H1 (cell line): Measurements from ENCODE around the gene ST3GAL2. TPM values are rescaled to one million over a fixed set of nuclear protein-coding genes. Genes with fewer than 3 reads are reported as not detected.
A peak's percentile ranks its signal among the peaks of the same experiment; 100 is the strongest.

Source experiments
- CTCF ChIA-PET: fragments of 300-600 bp; sonication (Branson Sonifier 250); formaldehyde crosslinking; loops from one replicate; lab custom pipeline; 2021; ENCODE audit not compliant: partially characterized antibody; lab: Charles Lee
- POLR2A ChIA-PET: fragments of 300-600 bp; sonication (Branson Sonifier 250); formaldehyde crosslinking; loops from one replicate; lab custom pipeline; 2021; ENCODE audit warnings: inconsistent platforms; ENCODE audit not compliant: partially characterized antibody; lab: Charles Lee
- DNase-seq, 2 experiments: peaks; one replicate each; pipeline versions ENCODE4 v3.0.0 to v3.0.0-alpha.2; 2010 to 2022; ENCODE audit warnings: low spot score in 2 of 2, low read depth in 1 of 2, mixed read lengths in 1 of 2
- FAIRE-seq: peaks from 2 replicates; lab custom pipeline; 2011; peaks lifted over from hg19 to GRCh38; lab: Jason Lieb, UNC
- H2AFZ ChIP-seq: 2 replicates; pipeline ENCODE4 v1.8.1; 2012; ENCODE audit warnings: low read length, inconsistent platforms
- H2AK5ac ChIP-seq: 2 replicates; pipeline ENCODE4 v1.6.1; 2013; ENCODE audit warnings: low read depth, low read length
- H2BK120ac ChIP-seq: replicated peaks from 2 replicates; pipeline ENCODE3; 2013; ENCODE audit warnings: low read depth, low read length, inconsistent platforms
- H2BK12ac ChIP-seq: 2 replicates; pipeline ENCODE4 v1.6.1; 2013; ENCODE audit warnings: low read depth, low read length
- H2BK15ac ChIP-seq: 2 replicates; pipeline ENCODE4 v1.6.1; 2013; ENCODE audit warnings: low read length
- H2BK20ac ChIP-seq: 2 replicates; pipeline ENCODE4 v1.6.1; 2013; ENCODE audit warnings: low read length
- H2BK5ac ChIP-seq: 2 replicates; pipeline ENCODE4 v1.6.1; 2013; ENCODE audit warnings: low read depth, low read length
- H3K14ac ChIP-seq: 2 replicates; pipeline ENCODE4 v1.6.1; 2013; ENCODE audit warnings: inconsistent platforms; ENCODE audit not compliant: insufficient read length
- H3K18ac ChIP-seq: 2 replicates; pipeline ENCODE4 v1.6.1; 2013; ENCODE audit warnings: low read length; ENCODE audit errors: extremely low read depth
- H3K23ac ChIP-seq: 2 replicates; pipeline ENCODE4 v1.6.1; 2013; ENCODE audit warnings: inconsistent platforms; ENCODE audit not compliant: insufficient read length
- H3K23me2 ChIP-seq: 2 replicates; pipeline ENCODE4 v1.6.1; 2013; ENCODE audit warnings: low read depth, low read length
- H3K27ac ChIP-seq: 2 replicates; pipeline ENCODE4 v1.6.1; 2011; ENCODE audit warnings: low read depth, low read length, inconsistent platforms
- H3K27me3 ChIP-seq, 4 experiments: replicated peaks in 1 of 4; 1 replicate in 1 of 4; 2 replicates in 3 of 4; pipeline versions ENCODE4 v1.6.1 to v1.8.1; 2011 to 2013; ENCODE audit warnings: low read length in 3 of 4, mild to moderate bottlenecking in 3 of 4, inconsistent platforms in 2 of 4, mixed read lengths in 2 of 4, moderate library complexity in 1 of 4; ENCODE audit not compliant: control insufficient read depth in 3 of 4, insufficient read depth in 3 of 4; ENCODE audit errors: extremely low read depth in 1 of 4
- H3K36me3 ChIP-seq, 4 experiments: 2 replicates each; pipeline versions ENCODE4 v1.6.1 to v1.8.1; 2011 to 2013; ENCODE audit warnings: mild to moderate bottlenecking in 4 of 4, low read length in 3 of 4, moderate library complexity in 2 of 4, control low read depth in 1 of 4, inconsistent platforms in 1 of 4; ENCODE audit not compliant: insufficient read depth in 4 of 4, control insufficient read depth in 2 of 4
- H3K4ac ChIP-seq: replicated peaks from 2 replicates; pipeline ENCODE3; 2013; ENCODE audit warnings: low read length, low read depth, mixed read lengths, inconsistent platforms; ENCODE audit not compliant: insufficient read length
- H3K4me1 ChIP-seq, 4 experiments: replicated peaks in 1 of 4; 1 replicate in 1 of 4; 2 replicates in 3 of 4; pipeline versions ENCODE4 v1.6.1 to v1.8.1; 2011 to 2013; ENCODE audit warnings: low read length in 3 of 4, inconsistent platforms in 2 of 4, mixed read lengths in 1 of 4; ENCODE audit not compliant: insufficient read depth in 4 of 4, control insufficient read depth in 3 of 4
- H3K4me2 ChIP-seq, 2 experiments: 2 replicates each; pipeline versions ENCODE4 v1.6.1 to v1.8.1; 2011 to 2013; ENCODE audit warnings: low read depth in 2 of 2, low read length in 2 of 2, control low read depth in 1 of 2, inconsistent platforms in 1 of 2, mild to moderate bottlenecking in 1 of 2; ENCODE audit not compliant: insufficient read depth in 1 of 2
- H3K4me3 ChIP-seq, 4 experiments: fragments of 200-600, 300-600 bp in 1 of 4; sonication (generic), shearing (Covaris generic), sonication (Bioruptor Twin) in 1 of 4; 2 replicates each; pipeline versions ENCODE4 v1.5.1 to v1.8.1; 2011 to 2016; ENCODE audit warnings: low read length in 4 of 4, low read depth in 3 of 4, control low read depth in 2 of 4, inconsistent platforms in 2 of 4, mild to moderate bottlenecking in 2 of 4, mixed read lengths in 1 of 4, moderate library complexity in 1 of 4; ENCODE audit not compliant: insufficient read depth in 2 of 4; ENCODE audit errors: extremely low read depth in 1 of 4
- H3K56ac ChIP-seq: replicated peaks from 2 replicates; pipeline ENCODE3; 2013; ENCODE audit warnings: low read depth, mild to moderate bottlenecking, mixed read lengths, low read length, inconsistent platforms; ENCODE audit not compliant: insufficient read length
- H3K79me1 ChIP-seq: 2 replicates; pipeline ENCODE4 v1.6.1; 2013; ENCODE audit warnings: low read depth, low read length, control low read depth
- H3K79me2 ChIP-seq, 2 experiments: 2 replicates each; pipeline versions ENCODE4 v1.6.1 to v1.8.1; 2012 to 2013; ENCODE audit warnings: low read length in 2 of 2, mild to moderate bottlenecking in 2 of 2, inconsistent platforms in 1 of 2; ENCODE audit not compliant: insufficient read depth in 2 of 2, control insufficient read depth in 1 of 2
- H3K9ac ChIP-seq, 4 experiments: replicated peaks in 1 of 4; 1 replicate in 1 of 4; 2 replicates in 3 of 4; pipeline versions ENCODE4 v1.6.1 to v1.8.1; 2011 to 2013; ENCODE audit warnings: low read depth in 3 of 4, low read length in 3 of 4, control low read depth in 2 of 4, mild to moderate bottlenecking in 2 of 4, moderate library complexity in 2 of 4, inconsistent platforms in 1 of 4; ENCODE audit errors: extremely low read depth in 1 of 4
- H3K9me3 ChIP-seq, 2 experiments: 2 replicates each; pipeline versions ENCODE4 v1.6.1 to v1.8.1; 2012 to 2013; ENCODE audit warnings: mild to moderate bottlenecking in 2 of 2, moderate library complexity in 2 of 2, control low read depth in 1 of 2, inconsistent platforms in 1 of 2, low read depth in 1 of 2, low read length in 1 of 2, mixed read lengths in 1 of 2; ENCODE audit not compliant: insufficient read depth in 2 of 2
- H4K20me1 ChIP-seq, 2 experiments: replicated peaks in 1 of 2; 2 replicates each; pipeline versions ENCODE3 to v1.8.1; 2011 to 2013; ENCODE audit warnings: inconsistent platforms in 2 of 2, low read length in 2 of 2, mild to moderate bottlenecking in 1 of 2; ENCODE audit not compliant: insufficient read depth in 2 of 2, control insufficient read depth in 1 of 2
- H4K5ac ChIP-seq: 2 replicates; pipeline ENCODE4 v1.6.1; 2013; ENCODE audit warnings: low read length, low read depth, mixed read lengths, inconsistent platforms; ENCODE audit not compliant: insufficient read length
- H4K8ac ChIP-seq: 2 replicates; pipeline ENCODE4 v1.8.0; 2013; ENCODE audit warnings: mild to moderate bottlenecking, moderate library complexity, low read length, inconsistent platforms; ENCODE audit not compliant: insufficient read depth; ENCODE audit errors: extremely low read depth
- H4K91ac ChIP-seq: replicated peaks from 2 replicates; pipeline ENCODE3; 2013; ENCODE audit warnings: low read length, mixed read lengths, inconsistent platforms; ENCODE audit not compliant: insufficient read length
- CBX8 ChIP-seq: fragments of 300-800, 300-1000 bp; sonication (generic); IDR thresholded peaks from 2 replicates; pipeline ENCODE4 v1.7.1; 2016; ENCODE audit warnings: low read depth, low read length, borderline replicate concordance
- PHF8 ChIP-seq: fragments of 200-600 bp; sonication (generic); conservative IDR thresholded peaks from 2 replicates; pipeline ENCODE4 v1.7.1; 2012; ENCODE audit warnings: low read depth, mild to moderate bottlenecking, inconsistent platforms, low read length, moderate library complexity
- WGBS, 2 experiments: shearing (Covaris generic) in 1 of 2; methylation state at CpG; one replicate each; pipeline versions ENCODE4 v1.1.6 to v1.1.7; 2013 to 2015; ENCODE audit warnings: low lambda C conversion rate in 2 of 2, mixed read lengths in 2 of 2, inconsistent platforms in 1 of 2, low coverage in 1 of 2, missing lambda C conversion rate in 1 of 2; ENCODE audit not compliant: insufficient replicate concordance in 2 of 2, insufficient coverage in 1 of 2, insufficient read length in 1 of 2; ENCODE audit errors: extremely low coverage in 1 of 2, missing lambda C conversion rate in 1 of 2; 5-methylcytosine and 5-hydroxymethylcytosine counted together
- polyA plus RNA-seq, 7 experiments: library from polyadenylated mRNA; depleted of rRNA in 3 of 7; stranded (reverse) in 5 of 7; unstranded in 2 of 7; fragments of >200 nt in 5 of 7; fragments of 200-250 nt in 2 of 7; gene quantifications; 1 replicate in 5 of 7; 2 replicates in 1 of 7; 4 replicates in 1 of 7; pipeline versions ENCODE4 v1.2.1 to v1.2.3, GENCODE V29; 2011 to 2013; ENCODE audit warnings: missing spikeins in 2 of 7, mixed read lengths in 2 of 7
- total RNA-seq: library from RNA; stranded (reverse); fragmentation: NEBNext Ultra II Directional; extraction: Animal tissue kit (Norgen Biotek cat#: 25700); gene quantifications from 2 replicates; pipeline ENCODE4 v1.2.1, GENCODE V29; 2021

The ST3GAL2 gene
- total and polyA plus RNA-seq, 2 of the 8 experiments (the other 6 are each of a cell fraction or from before 2014, with no cell fraction given): 14.4 to 39.7 TPM

- TF ChIP-seq PHF8 (peak; percentile 40; the same call in 1 of the 2 replicates), CBX8 (no peak)
- POLR2A ChIA-PET: interaction anchor here (0.7 to 3.6 kb wide), 12 partner anchors 11 to 187 kb away, joined by 3 to 22 read pairs (median 4); partner anchors contain the start of genes COG4, DDX19A, EXOSC6 and FCSK
- Histone ChIP-seq H2BK12ac (no peak overlapping the region), H4K91ac (no peak overlapping the region), H2AFZ (no peak overlapping the region), H4K5ac (peak overlapping the region; percentile 51), H3K4ac (no peak overlapping the region), H3K18ac (peak overlapping the region; percentile 68), H3K4me2 (peak overlapping the region; percentile 91 to 98), H4K8ac (no peak overlapping the region; the same call in 1 of the 2 replicates), H3K4me3 (peak overlapping the region; percentile 76 to 92 (median 80)), H2BK120ac (no peak overlapping the region), H2AK5ac (no peak overlapping the region), H3K4me1 (peaks cover 5 to 23% (median 15%) of the 10 kb centered on the region in 4 experiments), H4K20me1 (no peaks in the 10 kb centered on the region), H3K56ac (peak overlapping the region; percentile 2), H3K27me3 (no peaks in the 10 kb centered on the region), H3K79me1 (peaks cover 7% of the 10 kb centered on the region; the same call in 1 of the 2 replicates), H2BK15ac (no peak overlapping the region), H3K9me3 (no peaks in the 10 kb centered on the region), H3K9ac (peak overlapping the region in 3 of 4 experiments; percentile 8 to 86 (median 66); a peak in 2 of 7 replicates), H3K23me2 (peaks cover 11% of the 10 kb centered on the region), H3K79me2 (peaks cover 0 to 38% of the 10 kb centered on the region in 2 experiments; a peak in 3 of 4 replicates), H2BK5ac (no peak overlapping the region), H3K14ac (no peak overlapping the region), H3K23ac (no peak overlapping the region), H3K36me3 (peaks cover 0 to 5% (median 0%) of the 10 kb centered on the region in 4 experiments; a peak in 3 of 8 replicates), H3K27ac (no peak overlapping the region), H2BK20ac (no peak overlapping the region)
- CTCF ChIA-PET: interaction anchor here (1.1 to 4.2 kb wide), 6 partner anchors 15 to 60 kb away, joined by 3 to 37 read pairs (median 5); partner anchors contain the start of gene FCSK
- FAIRE-seq (no peak), DNase-seq (no peak)
- 0% methylated on average over 2 of the region's 39 CpGs; no CpG with 5 or more reads in 1 of the 2 experiments for WGBS, 2 experiments
These were observed 323 bp downstream of the ST3GAL2 start for GRCh38 chr16:70438585-70438968.
